ENCODE data around the gene PDE6A. TPM values are rescaled to one million over a fixed set of nuclear protein-coding genes. Genes with fewer than 3 reads are reported as not detected.
A peak's percentile ranks its signal among the peaks of the same experiment; 100 is the strongest.

The PDE6A gene
- total and polyA plus RNA-seq, 9 of the 15 experiments (the other 6 are each of a cell fraction or from before 2014, with no cell fraction given) = 0.01 to 0.04 (median 0.01) TPM; not detected in 6

GRCh38 chr5:149863176-149863575 lies 81.4 kb downstream of the PDE6A start:
- CTCF ChIA-PET (ENCODE audit: low intra/inter-chr PET ratio) = no interaction called here
- Histone ChIP-seq H3K4me2 (ENCODE audit: insufficient read depth, low read length) (no peak overlapping the region), H3K9ac (ENCODE audit: insufficient read depth in 1 of 2, low read depth in 2 of 2, low read length in 2 of 2) (peak overlapping the region in 1 of 2 experiments; percentile 20; a peak in 1 of 4 replicates), H3K4me3 (no peak overlapping the region), H3K9me1 (ENCODE audit: control insufficient read depth, insufficient read depth, low read length) (no peaks in the 10 kb centered on the region), H3K36me3 (ENCODE audit: control insufficient read depth, insufficient read depth, low read length) (no peaks in the 10 kb centered on the region), H4K20me1 (replicated peaks; ENCODE audit: control insufficient read depth, insufficient read depth, low read length) (no peaks in the 10 kb centered on the region), H3K9me3 (replicated peaks; ENCODE audit: control insufficient read depth, insufficient read depth, low read depth, low read length) (no peaks in the 10 kb centered on the region), H2AFZ (ENCODE audit: low read depth, low read length) (0 out of 2 replicates have a peak overlapping the region, but pooled peaks have one; percentile 4), H3K79me2 (ENCODE audit: control insufficient read depth, insufficient read depth, low read length) (no peaks in the 10 kb centered on the region), H3K4me1 (replicated peaks in 1 of 2; ENCODE audit: control insufficient read depth in 2 of 2, insufficient read depth in 2 of 2, low read length in 2 of 2) (no peaks in the 10 kb centered on the region), H3K27ac (ENCODE audit: extremely low read depth, low read depth, low read length) (no peak overlapping the region), H3K27me3 (ENCODE audit: control insufficient read depth in 2 of 2, insufficient read depth in 2 of 2, low read length in 2 of 2) (peaks cover 0 to 6% of the 10 kb centered on the region in 2 experiments; a peak in 2 of 5 replicates)
- FAIRE-seq (no peak), DNase-seq (ENCODE audit: extremely low read depth in 1 of 4, low spot score in 3 of 4) (no peak), ATAC-seq (no peak)
- WGBS (ENCODE audit: insufficient coverage, low coverage, missing lambda C conversion rate) = 68% methylated on average over 12 of the region's 13 CpGs
- intact Hi-C loops (cut with micrococcal nuclease) = no loop called here
- POLR2A ChIA-PET = interaction anchor here (0.8 to 1.2 kb wide), 3 partner anchors 10 to 12 kb away, joined by 3 to 8 read pairs (median 5); no protein-coding TSS in a partner anchor
- in situ Hi-C loops (cut with MboI) = no loop called here
- BruUV-seq (replicated peaks) = no TSS peak
- no peak for TF ChIP-seq CREB5 (CRISPR knock-in tag; IDR thresholded peaks at IDR 0.05)
- no peak for TF ChIP-seq ZNF280B (CRISPR knock-in tag; IDR thresholded peaks at IDR 0.05)
- no peak for TF ChIP-seq ZBTB40 (IDR thresholded peaks at IDR 0.05)
- no peak for TF ChIP-seq ZBTB40 (CRISPR knock-in tag; IDR thresholded peaks at IDR 0.05)
- no peak for TF ChIP-seq TCF15 (CRISPR knock-in tag; IDR thresholded peaks at IDR 0.05)
- TF ChIP-seq MYNN (IDR thresholded peaks at IDR 0.05) = no peak
- no peak for TF ChIP-seq MYNN (CRISPR knock-in tag; IDR thresholded peaks at IDR 0.05)
- TF ChIP-seq PHF8 (IDR thresholded peaks at IDR 0.05; ENCODE audit: borderline replicate concordance, low read length) = no peak
- no peak for TF ChIP-seq ZNF253 (CRISPR knock-in tag; conservative IDR thresholded peaks at IDR 0.05)
- no peak for TF ChIP-seq MYC (IDR thresholded peaks at IDR 0.05; ENCODE audit: low read depth, low read length)
- no peak for TF ChIP-seq MYC (CRISPR knock-in tag; IDR thresholded peaks at IDR 0.05; ENCODE audit: borderline replicate concordance, low read depth)
